GM12865 (cell line): ENCODE measurements around the gene PCP2.

Source experiments
- DNase-seq: peaks from one replicate; pipeline ENCODE4 v3.0.0; 2010; ENCODE audit warnings: low read depth
- H3K4me3 ChIP-seq: 2 replicates; pipeline ENCODE4 v1.5.1; 2011; ENCODE audit warnings: mild to moderate bottlenecking, low read depth, low read length, control low read depth
- CTCF ChIP-seq: IDR thresholded peaks from 2 replicates; pipeline ENCODE4 v1.5.1; 2011; ENCODE audit warnings: low read length, control low read depth, low read depth, inconsistent platforms; ENCODE audit not compliant: insufficient read depth; ENCODE audit errors: missing control alignments

PCP2 gene

GRCh38 chr19:7633698-7634097 lies at the start of gene PCP2:
PCP2 (minus strand) TSS chr19:7633719; CDS start chr19:7633457, 262 bp downstream.
- no peak for TF ChIP-seq CTCF

GRCh38 chr19:7682175-7682855 lies 48.8 kb upstream of the PCP2 start:
- no peak for DNase-seq
- peak overlapping the region; percentile 78 for H3K4me3 ChIP-seq
- no peak for TF ChIP-seq CTCF

More at GRCh38 chr19:7633698-7634097, at the start of gene PCP2:
- no peak for DNase-seq
- H3K4me3 ChIP-seq: no peak within 1 kb of the TSS

GRCh38 chr19:7681340-7682174 lies 48.0 kb upstream of the PCP2 start:
- H3K4me3 ChIP-seq: peak overlapping the region; percentile 78
- TF ChIP-seq CTCF: peak; percentile 72
- DNase-seq: peak; percentile 95

GRCh38 chr19:7680606-7681339 lies 47.3 kb upstream of the PCP2 start, which contains the start of gene TRAPPC5:
TRAPPC5 (plus strand) TSS chr19:7680833; CDS start chr19:7682254, 1,421 bp downstream.
- peak within 1 kb of the TSS; percentile 78 for H3K4me3 ChIP-seq
- peak; percentile 89 for TF ChIP-seq CTCF
- peak; percentile 92 for DNase-seq

GRCh38 chr19:7679771-7680605 lies 46.5 kb upstream of the PCP2 start:
- H3K4me3 ChIP-seq: peak overlapping the region; percentile 26
- no peak for TF ChIP-seq CTCF
- no peak for DNase-seq
